H9 (cell line): ENCODE data around the gene ASB12. TPM values are rescaled to one million over a fixed set of nuclear protein-coding genes. Genes with fewer than 3 reads are reported as not detected.

Experiments
- DNase-seq: peaks from one replicate; pipeline ENCODE4 v3.0.0-alpha.2; 2017
- H2AFZ ChIP-seq: one replicate; pipeline ENCODE4 v1.6.1; 2013; ENCODE audit warnings: mild to moderate bottlenecking, low read length, control low read depth, moderate library complexity
- H2AK5ac ChIP-seq: 2 replicates; pipeline ENCODE4 v1.6.1; 2013; ENCODE audit warnings: low read length, control low read depth, mixed read lengths; ENCODE audit not compliant: insufficient read length
- H2BK120ac ChIP-seq: one replicate; pipeline ENCODE4 v1.6.1; 2013; ENCODE audit warnings: low read depth, mild to moderate bottlenecking, low read length, control low read depth, inconsistent platforms; ENCODE audit not compliant: poor library complexity, severe bottlenecking
- H2BK12ac ChIP-seq: 2 replicates; pipeline ENCODE4 v1.6.1; 2013; ENCODE audit warnings: low read length, control low read depth, mixed read lengths, low read depth; ENCODE audit not compliant: insufficient read length
- H2BK15ac ChIP-seq: 2 replicates; pipeline ENCODE4 v1.6.1; 2013; ENCODE audit warnings: low read depth, low read length, control low read depth
- H2BK20ac ChIP-seq: one replicate; pipeline ENCODE4 v1.6.1; 2013; ENCODE audit warnings: low read depth, mild to moderate bottlenecking, low read length, control low read depth, inconsistent platforms; ENCODE audit not compliant: poor library complexity, severe bottlenecking
- H2BK5ac ChIP-seq: 2 replicates; pipeline ENCODE4 v1.6.1; 2013; ENCODE audit warnings: low read length, control low read depth, mixed read lengths; ENCODE audit not compliant: insufficient read length
- H3K14ac ChIP-seq: 2 replicates; pipeline ENCODE4 v1.6.1; 2013; ENCODE audit warnings: low read length, control low read depth; ENCODE audit not compliant: insufficient read depth
- H3K18ac ChIP-seq: 2 replicates; pipeline ENCODE4 v1.6.1; 2013; ENCODE audit warnings: low read depth, mild to moderate bottlenecking, mixed read lengths, low read length, control low read depth; ENCODE audit not compliant: insufficient read length
- H3K23ac ChIP-seq: 2 replicates; pipeline ENCODE4 v1.6.1; 2013; ENCODE audit warnings: low read length, control low read depth, mixed read lengths, low read depth; ENCODE audit not compliant: insufficient read length
- H3K23me2 ChIP-seq: 2 replicates; pipeline ENCODE4 v1.6.1; 2013; ENCODE audit warnings: low read depth, mild to moderate bottlenecking, mixed read lengths, low read length, control low read depth; ENCODE audit not compliant: insufficient read length, poor library complexity, severe bottlenecking
- H3K27ac ChIP-seq: 2 replicates; pipeline ENCODE4 v1.5.1; 2013; ENCODE audit warnings: low read length, control low read depth, mixed read lengths, low read depth; ENCODE audit not compliant: insufficient read length
- H3K27me3 ChIP-seq: 2 replicates; pipeline ENCODE4 v1.6.1; 2013; ENCODE audit warnings: low read length, control low read depth, inconsistent platforms; ENCODE audit not compliant: insufficient read depth
- H3K4ac ChIP-seq: 2 replicates; pipeline ENCODE4 v1.6.1; 2013; ENCODE audit warnings: low read depth, mild to moderate bottlenecking, control low read depth, inconsistent platforms, low read length, moderate library complexity
- H3K4me1 ChIP-seq: 2 replicates; pipeline ENCODE4 v1.6.1; 2013; ENCODE audit warnings: low read length, control low read depth, inconsistent platforms; ENCODE audit not compliant: insufficient read depth
- H3K4me2 ChIP-seq: 2 replicates; pipeline ENCODE4 v1.6.1; 2013; ENCODE audit warnings: low read length, control low read depth, mixed read lengths; ENCODE audit not compliant: insufficient read length, insufficient read depth
- H3K56ac ChIP-seq: 2 replicates; pipeline ENCODE4 v1.6.1; 2013; ENCODE audit warnings: low read depth, mild to moderate bottlenecking, mixed read lengths, low read length, control low read depth; ENCODE audit not compliant: insufficient read length
- H3K79me1 ChIP-seq: 2 replicates; pipeline ENCODE4 v1.6.1; 2013; ENCODE audit warnings: low read depth, mild to moderate bottlenecking, moderate library complexity, low read length, control low read depth, inconsistent platforms; ENCODE audit not compliant: insufficient read depth, poor library complexity, severe bottlenecking
- H3K79me2 ChIP-seq: 2 replicates; pipeline ENCODE4 v1.6.1; 2013; ENCODE audit warnings: low read length, control low read depth, inconsistent platforms; ENCODE audit not compliant: insufficient read depth
- H3K9ac ChIP-seq: 2 replicates; pipeline ENCODE4 v1.6.1; 2013; ENCODE audit warnings: low read length, control low read depth, mixed read lengths; ENCODE audit not compliant: insufficient read length; ENCODE audit errors: extremely low read depth
- H3K9me3 ChIP-seq: one replicate; pipeline ENCODE4 v1.6.1; 2013; ENCODE audit warnings: low read depth, low read length, inconsistent platforms; ENCODE audit not compliant: control insufficient read depth
- H3T11ph ChIP-seq: one replicate; pipeline ENCODE4 v1.6.1; 2013; ENCODE audit warnings: mild to moderate bottlenecking, low read length, control low read depth, inconsistent platforms
- H4K20me1 ChIP-seq: one replicate; pipeline ENCODE4 v1.6.1; 2013; ENCODE audit not compliant: control insufficient read depth, insufficient read length, insufficient read depth
- H4K5ac ChIP-seq: 2 replicates; pipeline ENCODE4 v1.6.1; 2013; ENCODE audit warnings: low read depth, mild to moderate bottlenecking, mixed read lengths, low read length, control low read depth; ENCODE audit not compliant: insufficient read length
- H4K8ac ChIP-seq: replicated peaks from 2 replicates; pipeline ENCODE4 v1.6.1; 2013; ENCODE audit warnings: low read length, control low read depth, mixed read lengths, low read depth; ENCODE audit not compliant: insufficient read length
- H4K91ac ChIP-seq: 2 replicates; pipeline ENCODE4 v1.6.1; 2013; ENCODE audit warnings: low read depth, mild to moderate bottlenecking, moderate library complexity, mixed read lengths, low read length, control low read depth; ENCODE audit not compliant: insufficient read length
- H3K27ac Mint-ChIP-seq, 3 experiments: 2 replicates in 2 of 3; 3 replicates in 1 of 3; pipeline ENCODE4 v1.8.0; 2020 to 2021; ENCODE audit warnings: mixed read lengths in 3 of 3, mild to moderate bottlenecking in 1 of 3, moderate library complexity in 1 of 3
- H3K27me3 Mint-ChIP-seq: 2 replicates; pipeline ENCODE4 v1.8.0; 2021; ENCODE audit warnings: low read depth, mild to moderate bottlenecking, moderate library complexity, mixed read lengths
- H3K36me3 Mint-ChIP-seq, 3 experiments: 2 replicates in 2 of 3; 3 replicates in 1 of 3; pipeline ENCODE4 v1.8.0; 2020 to 2021; ENCODE audit warnings: low read depth in 3 of 3, mixed read lengths in 3 of 3; ENCODE audit not compliant: insufficient read depth in 1 of 3
- H3K4me1 Mint-ChIP-seq, 2 experiments: 2 replicates each; pipeline ENCODE4 v1.8.0; 2020; ENCODE audit warnings: mixed read lengths in 2 of 2
- H3K4me3 Mint-ChIP-seq, 2 experiments: 2 replicates in 1 of 2; 3 replicates in 1 of 2; pipeline ENCODE4 v1.8.0; 2020 to 2021; ENCODE audit warnings: mild to moderate bottlenecking in 2 of 2, mixed read lengths in 2 of 2, moderate library complexity in 1 of 2
- H3K9me3 Mint-ChIP-seq, 2 experiments: 2 replicates in 1 of 2; 3 replicates in 1 of 2; pipeline ENCODE4 v1.8.0; 2020; ENCODE audit warnings: mild to moderate bottlenecking in 2 of 2, mixed read lengths in 2 of 2, moderate library complexity in 1 of 2
- CTCF ChIP-seq: fragments of 200-600 bp; sonication (generic); conservative IDR thresholded peaks from 3 replicates; pipeline ENCODE4 v1.8.0; 2021; ENCODE audit warnings: antibody characterized with exemption, mild to moderate bottlenecking
- WGBS: extraction: QIAGEN DNeasy Blood & Tissue Kit; methylation state at CpG from one replicate; pipeline ENCODE4 v1.1.7; 2013; ENCODE audit warnings: missing lambda C conversion rate, low lambda C conversion rate, mixed read lengths; ENCODE audit not compliant: insufficient read length; ENCODE audit errors: extremely low coverage; 5-methylcytosine and 5-hydroxymethylcytosine counted together
- total RNA-seq: library from RNA; stranded (reverse); gene quantifications from 2 replicates; pipeline ENCODE4 v1.2.1, GENCODE V29; 2021

Gene ASB12
- total RNA-seq, 1 experiment from 2014 or later, result 0.46 TPM

GRCh38 chrX:64229154-64229553, 1.3 kb downstream of the ASB12 start:
- no peak overlapping the region for H3K27ac ChIP-seq
- no peak overlapping the region for H3K9ac ChIP-seq
- H2BK120ac ChIP-seq, result no peak overlapping the region
- no peak overlapping the region for H3K14ac ChIP-seq
- no peaks in the 10 kb centered on the region for H4K20me1 ChIP-seq
- Mint-ChIP-seq H3K27ac (no peak overlapping the region), H3K36me3 (no peaks in the 10 kb centered on the region; a peak in 3 of 7 replicates), H3K4me3 (no peak overlapping the region), H3K27me3 (no peaks in the 10 kb centered on the region; the same call in 1 of the 2 replicates), H3K4me1 (peaks cover 5 to 6% of the 10 kb centered on the region in 2 experiments), H3K9me3 (peaks cover 32 to 37% of the 10 kb centered on the region in 2 experiments)
- WGBS, result no CpG with 5 or more reads among the region's 3 CpGs
- H3K9me3 ChIP-seq, result peaks cover 50% of the 10 kb centered on the region
- H2AFZ ChIP-seq, result no peak overlapping the region
- H3K79me1 ChIP-seq, result no peaks in the 10 kb centered on the region
- H4K5ac ChIP-seq, result no peak overlapping the region
- no peak overlapping the region for H3T11ph ChIP-seq
- H3K4me2 ChIP-seq, result no peak overlapping the region
- H2AK5ac ChIP-seq, result no peak overlapping the region
- no peak overlapping the region for H2BK5ac ChIP-seq
- H4K91ac ChIP-seq, result no peak overlapping the region
- no peak overlapping the region for H3K4ac ChIP-seq
- no peaks in the 10 kb centered on the region for H3K4me1 ChIP-seq
- H3K27me3 ChIP-seq, result no peaks in the 10 kb centered on the region
- no peak overlapping the region for H3K23ac ChIP-seq
- DNase-seq, result no peak
- H3K79me2 ChIP-seq, result no peaks in the 10 kb centered on the region
- no peak for TF ChIP-seq CTCF
- H3K23me2 ChIP-seq, result no peaks in the 10 kb centered on the region
- no peak overlapping the region for H2BK12ac ChIP-seq
- no peak overlapping the region for H3K56ac ChIP-seq
- no peak overlapping the region for H4K8ac ChIP-seq
- H3K18ac ChIP-seq, result no peak overlapping the region
- H2BK20ac ChIP-seq, result no peak overlapping the region
- no peak overlapping the region for H2BK15ac ChIP-seq
